ENCODE data around the gene SLC29A4.

GRCh38 chr7:5237286-5237685 is 45.5 kb upstream of the SLC29A4 start:
- TF ChIP-seq CTCF (IDR thresholded peaks at IDR 0.05; ENCODE audit: extremely low read depth in 1 of 2, insufficient read depth in 1 of 2, low read depth in 1 of 2, low read length in 2 of 2) (no peak), JUN (IDR thresholded peaks at IDR 0.05; ENCODE audit: borderline replicate concordance, insufficient read depth, insufficient read length, low read depth) (no peak), GATA2 (IDR thresholded peaks at IDR 0.05; ENCODE audit: insufficient read depth, insufficient read length, low read depth, low read length) (no peak)

All from endothelial cell of umbilical vein (primary cell).